Measurements from ENCODE around the gene AKT1.
"Not testable (repeated sequence)": the region's sequence is repeated elsewhere in the genome, so short reads cannot be mapped to it uniquely, and the experiment has no call there.

- TF ChIP-seq CTCF (IDR thresholded peaks at IDR 0.05; ENCODE audit: low read depth, low read length, missing input control); TAF1 (conservative IDR thresholded peaks at IDR 0.05); MAX (IDR thresholded peaks at IDR 0.05); EGR1 (IDR thresholded peaks at IDR 0.05; ENCODE audit: low read depth in 2 of 2); REST (IDR thresholded peaks at IDR 0.05); GABPA (IDR thresholded peaks at IDR 0.05 in 1 of 2, conservative IDR thresholded peaks at IDR 0.05 in 1 of 2); YY1 (IDR thresholded peaks at IDR 0.05); RAD21 (IDR thresholded peaks at IDR 0.05); ATF3 (IDR thresholded peaks at IDR 0.05); ZBTB33 (IDR thresholded peaks at IDR 0.05); JUND (IDR thresholded peaks at IDR 0.05): not testable (repeated sequence)
These were observed 40.8 kb upstream of the AKT1 start for GRCh38 chr14:104836171-104836935.

Data from liver (tissue), 3 donors.